Measurements from ENCODE around the gene RALGPS2. TPM values are rescaled to one million over a fixed set of nuclear protein-coding genes. Genes with fewer than 3 reads are reported as not detected.

Gene RALGPS2
- total and polyA plus RNA-seq, 2 of the 13 experiments (the other 11 are each of a cell fraction or from before 2014, with no cell fraction given): 15.6 to 36.0 TPM

- Histone ChIP-seq H3K27ac (ENCODE audit: extremely low read length, insufficient read depth, low read length) (no peak overlapping the region), H3K27me3 (ENCODE audit: control insufficient read depth in 1 of 2, insufficient read depth in 2 of 2, low read length in 2 of 2) (no peaks in the 10 kb centered on the region; a peak in 1 of 5 replicates), H3K36me3 (replicated peaks in 1 of 2; ENCODE audit: control insufficient read depth in 1 of 2, insufficient read depth in 2 of 2, low read length in 2 of 2) (no peaks in the 10 kb centered on the region), H3K9me3 (ENCODE audit: low read length) (peaks cover 10% of the 10 kb centered on the region; the same call in 1 of the 2 replicates), H3K79me2 (ENCODE audit: insufficient read depth, low read length) (no peaks in the 10 kb centered on the region), H2AFZ (ENCODE audit: low read length) (no peak overlapping the region), H3K4me1 (ENCODE audit: insufficient read depth, low read length) (peaks cover 11% of the 10 kb centered on the region), H3K9ac (ENCODE audit: insufficient read depth, low read depth, low read length) (no peak overlapping the region), H4K20me1 (ENCODE audit: insufficient read depth, low read length) (no peaks in the 10 kb centered on the region), H3K4me3 (replicated peaks in 1 of 3; ENCODE audit: insufficient read depth in 1 of 3, low read depth in 2 of 3, low read length in 3 of 3) (no peak overlapping the region), H3K4me2 (ENCODE audit: low read depth, low read length) (no peak overlapping the region)
- in situ Hi-C loops (cut with HindIII; ENCODE audit: extremely low pct_ligation_motif_present, low pct_unique_long_range_greater_than_20kb): no loop called here
- DNase-seq (ENCODE audit: low spot score): no peak
- no peak for FAIRE-seq
- BruUV-seq (replicated peaks): no TSS peak
- ATAC-seq: no peak
- no peak for TF ChIP-seq ZNF225 (CRISPR knock-in tag; IDR thresholded peaks at IDR 0.05)
- peak; percentile 52; the same call in 1 of the 2 replicates for TF ChIP-seq ZNF768 (CRISPR knock-in tag; IDR thresholded peaks at IDR 0.05)
- no peak for TF ChIP-seq MLLT10 (CRISPR knock-in tag; IDR thresholded peaks at IDR 0.05)
- CTCF ChIA-PET (ENCODE audit: low intra/inter-chr PET ratio, low total read pairs): no interaction called here
- POLR2A ChIA-PET: interaction anchor here (0.6 kb wide), 1 partner anchor 91 kb away, joined by 4 read pairs; no protein-coding TSS in a partner anchor
- intact Hi-C loops (cut with micrococcal nuclease; ENCODE audit: unreplicated experiment): no loop called here
Observed at GRCh38 chr1:178966312-178966711, 241.3 kb downstream of the RALGPS2 start.

- no peak overlapping the region for H3K4me2 ChIP-seq (ENCODE audit: low read depth, low read length)
- DNase-seq (ENCODE audit: low spot score) (no peak), ATAC-seq (no peak), FAIRE-seq (no peak)
- 50% methylated on average over 8 of the region's 9 CpGs for WGBS (ENCODE audit: low lambda C conversion rate)
- H2AFZ ChIP-seq (ENCODE audit: low read length): no peak overlapping the region
- H3K36me3 ChIP-seq (replicated peaks in 1 of 2; ENCODE audit: control insufficient read depth in 1 of 2, insufficient read depth in 2 of 2, low read length in 2 of 2): no peaks in the 10 kb centered on the region
- POLR2A ChIA-PET: no interaction called here
- no peaks in the 10 kb centered on the region; a peak in 1 of 5 replicates for H3K27me3 ChIP-seq (ENCODE audit: control insufficient read depth in 1 of 2, insufficient read depth in 2 of 2, low read length in 2 of 2)
- intact Hi-C loops (cut with micrococcal nuclease; ENCODE audit: unreplicated experiment): no loop called here
- peaks cover 15% of the 10 kb centered on the region for H3K4me1 ChIP-seq (ENCODE audit: insufficient read depth, low read length)
- no peaks in the 10 kb centered on the region for H4K20me1 ChIP-seq (ENCODE audit: insufficient read depth, low read length)
- no peak overlapping the region for H3K4me3 ChIP-seq (replicated peaks in 1 of 3; ENCODE audit: insufficient read depth in 1 of 3, low read depth in 2 of 3, low read length in 3 of 3)
- H3K79me2 ChIP-seq (ENCODE audit: insufficient read depth, low read length): no peaks in the 10 kb centered on the region
- H3K9ac ChIP-seq (ENCODE audit: insufficient read depth, low read depth, low read length): no peak overlapping the region
- no peak overlapping the region for H3K27ac ChIP-seq (ENCODE audit: extremely low read length, insufficient read depth, low read length)
- BruUV-seq (replicated peaks): no TSS peak
- in situ Hi-C loops (cut with HindIII; ENCODE audit: extremely low pct_ligation_motif_present, low pct_unique_long_range_greater_than_20kb): no loop called here
- peaks cover 8% of the 10 kb centered on the region; the same call in 1 of the 2 replicates for H3K9me3 ChIP-seq (ENCODE audit: low read length)
- CTCF ChIA-PET (ENCODE audit: low intra/inter-chr PET ratio, low total read pairs): no interaction called here
- TF ChIP-seq DRAP1 (CRISPR knock-in tag; IDR thresholded peaks at IDR 0.05): no peak
- no peak for TF ChIP-seq ZNF350 (CRISPR knock-in tag; IDR thresholded peaks at IDR 0.05; ENCODE audit: borderline replicate concordance, low read depth)
- no peak for TF ChIP-seq GATA4 (IDR thresholded peaks at IDR 0.05; ENCODE audit: borderline replicate concordance, low read depth)
- TF ChIP-seq ZNF724P (CRISPR knock-in tag; IDR thresholded peaks at IDR 0.05; ENCODE audit: borderline replicate concordance): no peak
- TF ChIP-seq RXRB (CRISPR knock-in tag; IDR thresholded peaks at IDR 0.05; ENCODE audit: borderline replicate concordance): no peak
- TF ChIP-seq ZNF333 (CRISPR knock-in tag; IDR thresholded peaks at IDR 0.05; ENCODE audit: borderline replicate concordance): no peak
- no peak for TF ChIP-seq ETS1 (CRISPR knock-in tag; IDR thresholded peaks at IDR 0.05)
- no peak for TF ChIP-seq MIER2 (CRISPR knock-in tag; IDR thresholded peaks at IDR 0.05)
- TF ChIP-seq POLR2A (IDR thresholded peaks at IDR 0.05; ENCODE audit: insufficient read depth in 1 of 2, low read depth in 2 of 2, low read length in 2 of 2): no peak
- no peak for TF ChIP-seq PHF20 (CRISPR knock-in tag; IDR thresholded peaks at IDR 0.05)
- no peak for TF ChIP-seq TCF12 (IDR thresholded peaks at IDR 0.05)
- TF ChIP-seq TCF12 (CRISPR knock-in tag; IDR thresholded peaks at IDR 0.05): no peak
Observed at GRCh38 chr1:178969226-178969987, 244.4 kb downstream of the RALGPS2 start.

All from HepG2 (cell line).